ENCODE measurements around the gene AIFM1.
"Not testable (repeated sequence)": the region's sequence is repeated elsewhere in the genome, so short reads cannot be mapped to it uniquely, and the experiment has no call there.

Gene AIFM1

GRCh38 chrX:130119312-130119898 lies 46.2 kb downstream of the AIFM1 start:
- DNase-seq (ENCODE audit: low spot score), result no peak

GRCh38 chrX:130118441-130119311 lies 47.0 kb downstream of the AIFM1 start:
- no peak for DNase-seq (ENCODE audit: low spot score)

GRCh38 chrX:130117166-130117565 lies 48.5 kb downstream of the AIFM1 start:
- no peak for DNase-seq (ENCODE audit: low spot score)

GRCh38 chrX:130115119-130115885 lies 50.3 kb downstream of the AIFM1 start:
- DNase-seq (ENCODE audit: low spot score), result not testable (repeated sequence)

- no peak for DNase-seq (ENCODE audit: low spot score)
Observed at GRCh38 chrX:130114141-130114588, 51.5 kb downstream of the AIFM1 start.

- no peak for DNase-seq (ENCODE audit: low spot score)
Observed at GRCh38 chrX:130111220-130112154, 54.2 kb downstream of the AIFM1 start.

GRCh38 chrX:130110379-130111219 lies 55.0 kb downstream of the AIFM1 start, which contains the start of gene ELF4:
Gene ELF4, minus strand, starts transcription at chrX:130110497. Its CDS starts 29,167 bp downstream, at chrX:130081330.
- peak; percentile 32 for DNase-seq (ENCODE audit: low spot score)

GRCh38 chrX:130109429-130110378 lies 55.9 kb downstream of the AIFM1 start:
- no peak for DNase-seq (ENCODE audit: low spot score)

GRCh38 chrX:130108647-130109428 lies 56.8 kb downstream of the AIFM1 start:
- DNase-seq (ENCODE audit: low spot score), result no peak

- no peak for DNase-seq (ENCODE audit: low spot score)
Observed at GRCh38 chrX:130106071-130106470, 59.6 kb downstream of the AIFM1 start.

GRCh38 chrX:130105244-130105643 lies 60.4 kb downstream of the AIFM1 start:
- no peak for DNase-seq (ENCODE audit: low spot score)

- no peak for DNase-seq (ENCODE audit: low spot score)
Observed at GRCh38 chrX:130103605-130104004, 62.0 kb downstream of the AIFM1 start.

- no peak for DNase-seq (ENCODE audit: low spot score)
Observed at GRCh38 chrX:130100180-130100579, 65.5 kb downstream of the AIFM1 start.

- DNase-seq (ENCODE audit: low spot score), result no peak
Observed at GRCh38 chrX:130098210-130098552, 67.5 kb downstream of the AIFM1 start.

- peak; percentile 59 for DNase-seq (ENCODE audit: low spot score)
Observed at GRCh38 chrX:130097507-130098209, 68.0 kb downstream of the AIFM1 start.

GRCh38 chrX:130095249-130096030 lies 70.2 kb downstream of the AIFM1 start:
- DNase-seq (ENCODE audit: low spot score), result no peak

GRCh38 chrX:130094696-130095095 lies 70.9 kb downstream of the AIFM1 start:
- DNase-seq (ENCODE audit: low spot score), result no peak

All from hematopoietic multipotent progenitor cell treated with erythropoietin and hydrocortisone succinate and interleukin-3 and kit ligand, for 17 days (in vitro differentiated cells).